ENCODE data around the gene PLK1. TPM values are rescaled to one million over a fixed set of nuclear protein-coding genes. Genes with fewer than 3 reads are reported as not detected.
"Not testable (repeated sequence)": the region's sequence is repeated elsewhere in the genome, so short reads cannot be mapped to it uniquely, and the experiment has no call there.

The PLK1 gene
- total RNA-seq, 4 donors from 2014 or later, result 0.59 to 9.6 (median 2.1) TPM

DNA sequence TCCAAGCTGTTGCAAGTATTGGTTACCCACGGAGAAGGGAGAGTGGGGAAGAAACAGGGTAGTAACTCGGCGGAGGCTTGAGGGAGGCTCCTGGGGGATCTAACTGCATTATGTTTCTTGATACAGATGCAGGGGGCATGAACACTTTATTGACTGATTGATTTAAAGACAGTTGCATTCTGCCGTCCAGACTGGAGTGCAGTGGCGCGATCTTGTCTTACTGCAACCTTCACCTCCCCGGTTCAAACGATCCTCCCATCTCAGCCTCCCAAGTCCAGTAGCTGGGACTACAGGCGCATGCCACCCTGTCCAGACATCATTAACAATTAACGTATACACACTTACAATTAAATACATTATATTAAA, 49.4 kb downstream of the PLK1 start:
- no peak for DNase-seq (ENCODE audit: low spot score in 2 of 2)
- WGBS, 2 donors, result 63 to 65% methylated on average over 10 of the region's 10 CpGs
- Histone ChIP-seq H3K27me3 (no peaks in the 10 kb centered on the region), H3K4me3 (no peak overlapping the region), H3K36me3 (no peaks in the 10 kb centered on the region), H3K9me3 (peaks cover 0 to 7% (median 0%) of the 10 kb centered on the region in 4 donors), H3K4me1 (no peaks in the 10 kb centered on the region), H3K27ac (no peak overlapping the region)
- TF ChIP-seq, protein P1, sequence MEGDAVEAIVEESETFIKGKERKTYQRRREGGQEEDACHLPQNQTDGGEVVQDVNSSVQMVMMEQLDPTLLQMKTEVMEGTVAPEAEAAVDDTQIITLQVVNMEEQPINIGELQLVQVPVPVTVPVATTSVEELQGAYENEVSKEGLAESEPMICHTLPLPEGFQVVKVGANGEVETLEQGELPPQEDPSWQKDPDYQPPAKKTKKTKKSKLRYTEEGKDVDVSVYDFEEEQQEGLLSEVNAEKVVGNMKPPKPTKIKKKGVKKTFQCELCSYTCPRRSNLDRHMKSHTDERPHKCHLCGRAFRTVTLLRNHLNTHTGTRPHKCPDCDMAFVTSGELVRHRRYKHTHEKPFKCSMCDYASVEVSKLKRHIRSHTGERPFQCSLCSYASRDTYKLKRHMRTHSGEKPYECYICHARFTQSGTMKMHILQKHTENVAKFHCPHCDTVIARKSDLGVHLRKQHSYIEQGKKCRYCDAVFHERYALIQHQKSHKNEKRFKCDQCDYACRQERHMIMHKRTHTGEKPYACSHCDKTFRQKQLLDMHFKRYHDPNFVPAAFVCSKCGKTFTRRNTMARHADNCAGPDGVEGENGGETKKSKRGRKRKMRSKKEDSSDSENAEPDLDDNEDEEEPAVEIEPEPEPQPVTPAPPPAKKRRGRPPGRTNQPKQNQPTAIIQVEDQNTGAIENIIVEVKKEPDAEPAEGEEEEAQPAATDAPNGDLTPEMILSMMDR (IDR thresholded peaks at IDR 0.05), result no peak
- TF ChIP-seq EP300 (IDR thresholded peaks at IDR 0.05) (no peak), POLR2A (IDR thresholded peaks at IDR 0.05) (no peak)

DNA sequence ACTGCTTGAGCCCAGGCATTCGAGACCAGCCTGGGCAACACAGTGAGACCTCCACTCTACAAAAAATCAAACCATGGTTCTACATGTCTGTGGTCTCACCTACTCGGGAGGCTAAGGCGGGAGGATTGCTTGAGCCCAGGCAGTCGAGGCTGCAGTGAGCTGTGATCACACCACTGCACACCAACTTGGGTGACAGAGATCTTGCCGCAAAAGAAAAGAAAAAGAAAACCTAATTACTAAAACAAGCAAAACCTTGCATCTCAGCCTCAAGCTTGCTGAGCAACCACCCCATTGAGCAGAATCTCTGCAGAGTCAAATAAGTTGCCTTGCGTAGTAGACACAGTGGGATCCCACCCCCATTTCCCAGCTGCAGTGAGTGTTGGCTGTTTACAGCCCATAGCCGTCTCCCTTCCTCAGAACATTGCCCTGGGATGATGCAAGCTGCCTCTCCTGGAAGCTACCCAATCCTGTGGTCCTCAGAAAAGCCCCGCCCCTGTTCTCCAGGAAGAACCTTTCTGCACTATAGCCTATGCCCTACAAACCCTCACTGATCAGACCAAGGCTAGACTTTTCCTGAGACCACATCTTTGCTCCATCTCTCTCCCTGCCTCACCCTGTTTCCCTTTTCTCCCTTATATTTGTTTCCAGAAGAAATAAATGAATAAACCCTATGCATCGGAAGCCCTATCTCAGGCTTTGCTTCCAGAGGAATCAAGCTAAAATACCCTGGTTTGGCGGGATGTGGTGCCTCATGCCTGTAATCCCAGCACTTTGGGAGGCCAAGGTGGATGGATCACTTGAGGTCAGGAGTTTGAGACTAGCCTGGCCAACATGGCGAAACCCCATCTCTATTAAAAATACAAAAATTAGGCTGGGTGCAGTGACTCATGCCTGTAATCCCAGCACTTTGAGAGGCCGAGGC, 51.1 kb downstream of the PLK1 start:
- TF ChIP-seq, protein P1 (IDR thresholded peaks at IDR 0.05), result no peak
- TF ChIP-seq POLR2A (IDR thresholded peaks at IDR 0.05) (no peak), EP300 (IDR thresholded peaks at IDR 0.05) (no peak)
- Histone ChIP-seq H3K4me1 (no peaks in the 10 kb centered on the region), H3K27me3 (no peaks in the 10 kb centered on the region), H3K36me3 (no peaks in the 10 kb centered on the region), H3K9me3 (no peaks in the 10 kb centered on the region), H3K4me3 (no peak overlapping the region), H3K27ac (no peak overlapping the region)
- 79 to 80% methylated on average over 12 of the region's 12 CpGs for WGBS, 2 donors
- DNase-seq (ENCODE audit: low spot score in 2 of 2), result no peak

DNA sequence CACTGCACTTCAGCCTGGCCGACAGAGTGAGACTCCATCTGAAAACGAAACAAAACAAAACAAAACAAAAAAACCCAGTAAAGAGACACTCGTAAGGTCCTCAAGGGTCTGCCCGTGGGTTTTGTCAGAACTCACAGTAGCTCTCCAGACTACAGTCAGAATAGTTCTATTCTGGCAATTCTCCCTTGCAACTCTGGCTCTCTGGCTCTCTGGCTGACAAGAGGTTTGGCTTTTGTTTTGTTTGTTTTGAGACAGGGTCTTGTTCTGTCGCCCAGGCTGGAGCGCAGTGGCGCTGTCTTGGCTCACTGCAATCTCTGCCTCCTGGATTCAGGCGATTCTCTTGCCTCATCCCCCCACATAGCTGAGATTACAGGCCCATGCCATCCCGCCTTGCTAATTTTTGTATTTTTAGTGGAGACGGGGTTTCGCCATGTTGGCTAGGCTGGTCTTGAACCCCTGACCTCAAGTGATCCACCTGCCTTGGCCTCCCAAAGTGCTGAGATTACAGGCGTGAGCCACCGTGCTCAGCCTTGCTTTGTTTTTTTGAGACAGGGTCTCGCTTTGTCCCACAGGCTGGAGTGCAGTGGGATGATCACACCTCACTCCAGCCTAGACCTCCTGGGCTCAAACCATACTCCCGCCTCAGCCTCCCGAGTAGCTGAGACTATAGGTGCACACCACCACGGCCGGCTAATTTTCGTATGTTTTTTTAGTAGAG, 55.6 kb downstream of the PLK1 start:
- Histone ChIP-seq H3K9me3 (no peaks in the 10 kb centered on the region), H3K4me3 (no peak overlapping the region), H3K36me3 (no peaks in the 10 kb centered on the region), H3K27me3 (no peaks in the 10 kb centered on the region), H3K27ac (no peak overlapping the region), H3K4me1 (no peaks in the 10 kb centered on the region)
- DNase-seq (ENCODE audit: low spot score in 2 of 2), result no peak
- TF ChIP-seq POLR2A (IDR thresholded peaks at IDR 0.05) (no peak), EP300 (IDR thresholded peaks at IDR 0.05) (no peak)
- TF ChIP-seq, protein P1 (IDR thresholded peaks at IDR 0.05), result no peak
- WGBS, 2 donors, result 79 to 82% methylated on average over 19 of the region's 19 CpGs

DNA sequence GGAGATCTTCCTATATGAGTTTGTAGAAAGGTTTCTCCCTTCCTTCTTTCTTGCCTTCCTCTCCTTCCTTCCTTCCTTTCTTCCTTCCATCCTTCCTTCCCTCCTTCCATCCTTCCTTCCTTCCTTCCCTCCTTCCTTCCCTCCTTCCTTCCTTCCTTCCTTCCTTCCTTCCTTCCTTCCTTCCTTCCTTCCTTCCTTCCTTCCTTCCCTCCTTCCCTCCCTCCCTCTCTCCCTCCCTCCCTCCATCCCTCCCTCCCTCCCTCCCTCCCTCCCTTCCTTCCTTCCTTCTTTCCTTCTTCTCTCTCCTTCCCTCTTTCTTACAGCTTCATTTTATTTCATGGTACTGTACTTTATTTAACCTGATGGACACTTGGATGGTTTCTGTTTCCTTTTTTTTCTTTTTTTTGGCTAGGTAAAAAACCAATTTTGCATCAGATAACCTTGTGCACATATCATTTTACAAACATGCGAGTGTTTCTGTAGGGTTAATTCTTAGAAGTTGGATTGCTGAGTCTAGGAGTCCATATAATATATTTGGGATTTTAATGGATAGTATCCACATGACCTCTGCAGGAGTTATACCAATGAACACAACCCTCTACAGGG, 58.8 kb downstream of the PLK1 start:
- not testable (repeated sequence) for H3K4me3 ChIP-seq; H3K27ac ChIP-seq; H3K9me3 ChIP-seq; H3K27me3 ChIP-seq; DNase-seq (ENCODE audit: low spot score in 2 of 2); H3K36me3 ChIP-seq; H3K4me1 ChIP-seq
- 92 to 97% methylated on average over 1 of the region's 1 CpG for WGBS, 2 donors

DNA sequence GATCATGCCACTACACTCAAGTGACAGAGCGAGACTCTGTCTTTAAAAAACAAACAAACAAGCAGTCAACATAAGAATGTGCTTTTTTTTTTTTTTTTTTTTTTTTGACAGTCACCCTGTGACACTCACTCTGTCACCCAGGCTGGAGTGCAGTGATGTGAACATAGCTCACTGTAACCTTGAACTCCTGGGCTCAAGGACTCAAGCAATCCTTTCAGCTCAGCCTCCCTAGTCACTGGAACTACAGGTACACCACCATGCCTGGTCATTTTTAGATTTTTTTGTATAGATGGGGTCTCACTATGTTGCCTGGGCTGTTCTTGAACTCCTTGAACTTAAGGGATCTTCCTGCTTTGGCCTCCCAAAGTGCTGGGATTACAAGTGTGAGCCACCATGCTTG, 60.8 kb downstream of the PLK1 start:
- TF ChIP-seq, protein P1 (IDR thresholded peaks at IDR 0.05), result no peak
- TF ChIP-seq EP300 (IDR thresholded peaks at IDR 0.05) (no peak), POLR2A (IDR thresholded peaks at IDR 0.05) (no peak)
- peaks cover 0 to 4% (median 0%) of the 10 kb centered on the region in 4 donors for H3K9me3 ChIP-seq
- H3K4me3 ChIP-seq, result no peak overlapping the region
- H3K27me3 ChIP-seq, result no peaks in the 10 kb centered on the region
- no peak overlapping the region for H3K27ac ChIP-seq
- H3K4me1 ChIP-seq, result no peaks in the 10 kb centered on the region
- 74 to 89% methylated on average over 1 of the region's 1 CpG for WGBS, 2 donors
- H3K36me3 ChIP-seq, result no peaks in the 10 kb centered on the region
- no peak for DNase-seq (ENCODE audit: low spot score in 2 of 2)

Other genes starting within 250 kb of the PLK1 start
- gene COG7, start 225.7 kb upstream of the PLK1 start, total RNA-seq, result 10 to 100 TPM; 21.6 to 35.7 (median 24.8) TPM
- gene GGA2, start 168.4 kb upstream of the PLK1 start, total RNA-seq, result 10 to 100 TPM; 29.9 to 40.6 (median 36.8) TPM
- 10 to 100 TPM; 42.2 to 70.7 (median 57.1) TPM for gene EARS2, start 121.5 kb upstream of the PLK1 start, total RNA-seq
- 100 to 1,000 TPM in 1 of 4 donors, 10 to 100 TPM in 3; 70.5 to 110 (median 76.5) TPM for gene UBFD1, start 121.2 kb upstream of the PLK1 start, total RNA-seq
- 10 to 100 TPM; 43.7 to 87.8 (median 67.1) TPM for gene NDUFAB1, start 82.6 kb upstream of the PLK1 start, total RNA-seq
- 10 to 100 TPM in 3 of 4 donors, 1 to 10 TPM in 1; 9.6 to 19.0 (median 10.7) TPM for gene PALB2, start 37.6 kb upstream of the PLK1 start, total RNA-seq
- gene DCTN5, start 37.4 kb upstream of the PLK1 start, total RNA-seq, result 10 to 100 TPM; 23.1 to 28.8 (median 27.3) TPM
- gene ERN2, start 34.3 kb downstream of the PLK1 start, total RNA-seq, result not detected
- 10 to 100 TPM in 2 of 4 donors, 1 to 10 TPM in 2; 1.8 to 15.5 (median 7.5) TPM for gene CHP2, start 76.1 kb downstream of the PLK1 start, total RNA-seq
- gene PRKCB, start 157.1 kb downstream of the PLK1 start, total RNA-seq, result 1 to 10 TPM; 2.7 to 6.9 (median 4.3) TPM